Liver (tissue), 3 donors: ENCODE measurements around the gene VWA3A.

Source experiments
- ATF3 ChIP-seq: IDR thresholded peaks from 2 replicates; pipeline ENCODE4 v1.6.1; 2016; ENCODE audit warnings: antibody characterized with exemption
- CTCF ChIP-seq: fragments of 150-350 bp; IDR thresholded peaks from 2 replicates; pipeline ENCODE4 v1.5.1; 2017; ENCODE audit warnings: improper control_type of control experiment, low read depth, low read length; ENCODE audit not compliant: missing input control
- EGR1 ChIP-seq, 2 donors: IDR thresholded peaks; 2 replicates each; pipeline ENCODE4 v1.6.1; 2016 to 2018; ENCODE audit warnings: antibody characterized with exemption in 2 of 2, low read depth in 2 of 2
- FOXA1 ChIP-seq: IDR thresholded peaks from 2 replicates; pipeline ENCODE4 v1.6.1; 2016; ENCODE audit warnings: antibody characterized with exemption
- HNF4G ChIP-seq: IDR thresholded peaks from 2 replicates; pipeline ENCODE4 v1.6.1; 2016; ENCODE audit warnings: antibody characterized with exemption
- RAD21 ChIP-seq, 2 donors: IDR thresholded peaks; 2 replicates each; pipeline ENCODE4 v1.6.1; 2016; ENCODE audit warnings: antibody characterized with exemption in 2 of 2, mild to moderate bottlenecking in 2 of 2
- REST ChIP-seq: IDR thresholded peaks from 2 replicates; pipeline ENCODE4 v1.6.1; 2016; ENCODE audit warnings: antibody characterized with exemption, mild to moderate bottlenecking
- TAF1 ChIP-seq: conservative IDR thresholded peaks from 2 replicates; pipeline ENCODE4 v1.6.1; 2016; ENCODE audit warnings: antibody characterized with exemption, mild to moderate bottlenecking
- donor health status: healthy.
- donor health status: healthy.

- TF ChIP-seq CTCF (no peak), REST (no peak), EGR1 (IDR thresholded peaks at IDR 0.05; ENCODE audit: low read depth in 2 of 2) (no peak), RAD21 (IDR thresholded peaks at IDR 0.05) (no peak), HNF4G (no peak), TAF1 (no peak), FOXA1 (no peak), ATF3 (no peak)
These were observed 5.9 kb upstream of the VWA3A start for GRCh38 chr16:22086440-22086839.
